Medulla oblongata (tissue), 1 donor: ENCODE results near the gene SLC39A10.
"Not testable (repeated sequence)": the region's sequence is repeated elsewhere in the genome, so short reads cannot be mapped to it uniquely, and the experiment has no call there.

Experiments
- DNase-seq: peaks from one replicate; pipeline ENCODE4 v3.0.0-alpha.2; 2015; ENCODE audit errors: extremely low spot score

Gene SLC39A10

GRCh38 chr2:195646424-195646823 is 10.6 kb upstream of the SLC39A10 start:
- DNase-seq: no peak

- DNase-seq: peak; percentile 55
Measured at GRCh38 chr2:195647302-195647701, 9.7 kb upstream of the SLC39A10 start.

GRCh38 chr2:195648370-195648769 is 8.7 kb upstream of the SLC39A10 start:
- DNase-seq: not testable (repeated sequence)

GRCh38 chr2:195648787-195649186 is 8.2 kb upstream of the SLC39A10 start:
- no peak for DNase-seq

- no peak for DNase-seq
Measured at GRCh38 chr2:195649629-195650190, 7.3 kb upstream of the SLC39A10 start.

GRCh38 chr2:195651046-195651445 is 6.0 kb upstream of the SLC39A10 start:
- DNase-seq: no peak

GRCh38 chr2:195652911-195653310 is 4.1 kb upstream of the SLC39A10 start:
- no peak for DNase-seq

GRCh38 chr2:195656161-195656858 is 716 bp upstream of the SLC39A10 start:
- peak; percentile 61 for DNase-seq

GRCh38 chr2:195657634-195658540 is 861 bp downstream of the SLC39A10 start:
- DNase-seq: peak; percentile 85

- DNase-seq: peak; percentile 42
Measured at GRCh38 chr2:195658541-195658890, 1.5 kb downstream of the SLC39A10 start.

- DNase-seq: peak; percentile 41
Measured at GRCh38 chr2:195659114-195659513, 2.1 kb downstream of the SLC39A10 start.

- DNase-seq: peak; percentile 92
Measured at GRCh38 chr2:195659982-195660890, 3.2 kb downstream of the SLC39A10 start.

- no peak for DNase-seq
Measured at GRCh38 chr2:195662138-195662537, 5.1 kb downstream of the SLC39A10 start.

- DNase-seq: no peak
Measured at GRCh38 chr2:195663007-195663406, 6.0 kb downstream of the SLC39A10 start.

- no peak for DNase-seq
Measured at GRCh38 chr2:195664528-195664927, 7.5 kb downstream of the SLC39A10 start.

GRCh38 chr2:195665153-195665552 is 8.1 kb downstream of the SLC39A10 start:
- not testable (repeated sequence) for DNase-seq

GRCh38 chr2:195666113-195666712 is 9.2 kb downstream of the SLC39A10 start:
- DNase-seq: no peak

GRCh38 chr2:195667974-195668373 is 10.9 kb downstream of the SLC39A10 start:
- DNase-seq: no peak

GRCh38 chr2:195670191-195670590 is 13.2 kb downstream of the SLC39A10 start:
- no peak for DNase-seq

GRCh38 chr2:195671563-195671962 is 14.5 kb downstream of the SLC39A10 start:
- DNase-seq: no peak

- no peak for DNase-seq
Measured at GRCh38 chr2:195672674-195673073, 15.6 kb downstream of the SLC39A10 start.
